SK-N-SH (cell line): ENCODE data around the gene HSBP1. TPM values are rescaled to one million over a fixed set of nuclear protein-coding genes. Genes with fewer than 3 reads are reported as not detected.

ENCODE experiments used
- CTCF ChIA-PET: fragments of 300-600, 350-600 bp; formaldehyde crosslinking; extraction: SDS; loops from one replicate; lab custom pipeline; 2021; lab: Yijun Ruan, JAX
- POLR2A ChIA-PET: fragments of 350-600 bp; sonication (Branson Sonifier 250); formaldehyde crosslinking; extraction: SDS; loops from one replicate; lab custom pipeline; 2020; ENCODE audit warnings: antibody characterized with exemption, inconsistent platforms; lab: Yijun Ruan, JAX
- DNase-seq: peaks from one replicate; pipeline ENCODE4 v3.0.0; 2012
- H2AFZ ChIP-seq: fragments of 200-600 bp; sonication (generic); 2 replicates; pipeline ENCODE4 v1.8.1; 2016; ENCODE audit warnings: antibody characterized with exemption, mild to moderate bottlenecking, low read depth
- H3F3A ChIP-seq: fragments of 200-600 bp; sonication (generic); replicated peaks from 2 replicates; pipeline ENCODE3; 2016; ENCODE audit warnings: antibody characterized with exemption, mild to moderate bottlenecking; ENCODE audit not compliant: insufficient read depth
- H3K27ac ChIP-seq, 2 experiments: fragments of 200-500 bp in 1 of 2; fragments of 200-600 bp in 1 of 2; sonication (Bioruptor generic) in 1 of 2; sonication (generic), shearing (Covaris generic) in 1 of 2; 2 replicates each; pipeline versions ENCODE4 v1.5.1 to v1.6.1; 2014 to 2016; ENCODE audit warnings: low read depth in 2 of 2, inconsistent platforms in 1 of 2, low read length in 1 of 2, mild to moderate bottlenecking in 1 of 2, mixed read lengths in 1 of 2
- H3K27me3 ChIP-seq: fragments of 200-600 bp; sonication (generic), shearing (Covaris generic); 2 replicates; pipeline ENCODE4 v1.6.1; 2016; ENCODE audit warnings: mixed run types; ENCODE audit not compliant: insufficient read depth
- H3K36me3 ChIP-seq, 2 experiments: fragments of 200-500 bp in 1 of 2; fragments of 200-600 bp in 1 of 2; sonication (Bioruptor generic) in 1 of 2; sonication (generic) in 1 of 2; replicated peaks in 1 of 2; 2 replicates each; pipeline versions ENCODE3 to v1.5.1; 2014 to 2016; ENCODE audit warnings: low read length in 1 of 2, mild to moderate bottlenecking in 1 of 2; ENCODE audit not compliant: insufficient read depth in 2 of 2, control insufficient read depth in 1 of 2
- H3K4me1 ChIP-seq, 2 experiments: fragments of 200-500 bp in 1 of 2; fragments of 200-600 bp in 1 of 2; sonication (Bioruptor generic) in 1 of 2; sonication (generic), shearing (Covaris generic) in 1 of 2; 2 replicates each; pipeline versions ENCODE4 v1.5.1 to v1.6.1; 2014 to 2016; ENCODE audit warnings: low read depth in 1 of 2, low read length in 1 of 2, mixed run types in 1 of 2; ENCODE audit not compliant: insufficient read depth in 2 of 2, control insufficient read depth in 1 of 2
- H3K4me2 ChIP-seq: fragments of 200-600 bp; sonication (generic), shearing (Covaris generic); 2 replicates; pipeline ENCODE4 v1.6.1; 2017; ENCODE audit warnings: mixed run types
- H3K4me3 ChIP-seq, 2 experiments: fragments of 200-500 bp in 1 of 2; fragments of 200-600 bp in 1 of 2; sonication (Bioruptor generic) in 1 of 2; sonication (generic), shearing (Covaris generic) in 1 of 2; 2 replicates each; pipeline versions ENCODE4 v1.5.1 to v1.8.1; 2014 to 2016; ENCODE audit warnings: low read depth in 2 of 2, inconsistent platforms in 1 of 2, low read length in 1 of 2, mild to moderate bottlenecking in 1 of 2, mixed read lengths in 1 of 2, moderate library complexity in 1 of 2
- H3K79me2 ChIP-seq: fragments of 200-600 bp; sonication (generic); 2 replicates; pipeline ENCODE4 v1.8.1; 2017; ENCODE audit warnings: mild to moderate bottlenecking; ENCODE audit not compliant: insufficient read depth
- H3K9ac ChIP-seq: fragments of 200-600 bp; sonication (generic); 2 replicates; pipeline ENCODE4 v1.6.1; 2017; ENCODE audit warnings: mixed run types
- H3K9me2 ChIP-seq: fragments of 200-600 bp; sonication (generic); 2 replicates; pipeline ENCODE4 v1.6.1; 2017; ENCODE audit warnings: mixed run types
- H3K9me3 ChIP-seq: fragments of 200-600 bp; sonication (generic); 2 replicates; pipeline ENCODE4 v1.6.1; 2017; ENCODE audit warnings: mixed run types, mild to moderate bottlenecking, moderate library complexity
- H4K20me1 ChIP-seq: fragments of 200-600 bp; sonication (generic); 2 replicates; pipeline ENCODE4 v1.6.1; 2017; ENCODE audit warnings: mild to moderate bottlenecking, mixed run types; ENCODE audit not compliant: insufficient read depth
- ELF1 ChIP-seq: IDR thresholded peaks from 2 replicates; pipeline ENCODE4 v1.4.0; 2012
- EZH2phosphoT487 ChIP-seq: fragments of 200-600 bp; sonication (generic); IDR thresholded peaks from 2 replicates; pipeline ENCODE4 v1.6.1; 2017; ENCODE audit warnings: low read depth, mixed run types, mild to moderate bottlenecking, antibody characterized with exemption, moderate library complexity, borderline replicate concordance
- FOSL2 ChIP-seq: IDR thresholded peaks from 2 replicates; pipeline ENCODE4 v1.4.0; 2012; ENCODE audit warnings: low read depth, mild to moderate bottlenecking, moderate library complexity, borderline replicate concordance
- FOXM1 ChIP-seq: IDR thresholded peaks from 2 replicates; pipeline ENCODE4 v1.4.0; 2012; ENCODE audit warnings: low read depth, mild to moderate bottlenecking
- GATA2 ChIP-seq: sonication (generic); formaldehyde crosslinking; IDR thresholded peaks from 2 replicates; pipeline ENCODE4 v1.5.0; 2020; ENCODE audit warnings: mild to moderate bottlenecking, missing genetic modification reagents
- IRF3 ChIP-seq: fragments of 150-350 bp; IDR thresholded peaks from 2 replicates; pipeline ENCODE4 v1.6.1; 2016; ENCODE audit warnings: mild to moderate bottlenecking, low read depth, low read length
- JUND ChIP-seq: IDR thresholded peaks from 2 replicates; pipeline ENCODE4 v1.4.0; 2012
- MXI1 ChIP-seq: IDR thresholded peaks from 2 replicates; pipeline ENCODE4 v1.6.1; 2012; ENCODE audit warnings: mild to moderate bottlenecking, low read depth, low read length, improper control_type of control experiment
- NFIC ChIP-seq: IDR thresholded peaks from 2 replicates; pipeline ENCODE4 v1.4.0; 2012; ENCODE audit warnings: borderline replicate concordance
- NRF1 ChIP-seq: IDR thresholded peaks from 2 replicates; pipeline ENCODE4 v1.6.1; 2012; ENCODE audit warnings: low read depth, mild to moderate bottlenecking, low read length
- POLR2AphosphoS5 ChIP-seq: IDR thresholded peaks from 2 replicates; pipeline ENCODE4 v1.6.1; 2012; ENCODE audit warnings: low read depth, low read length
- RAD21 ChIP-seq: IDR thresholded peaks from 2 replicates; pipeline ENCODE4 v1.6.1; 2012; ENCODE audit warnings: mild to moderate bottlenecking, low read length
- RCOR1 ChIP-seq: fragments of 150-350 bp; IDR thresholded peaks from 2 replicates; pipeline ENCODE4 v1.6.1; 2017; ENCODE audit warnings: antibody characterized with exemption, low read length
- REST ChIP-seq: IDR thresholded peaks from 2 replicates; pipeline ENCODE4 v1.6.1; 2012; ENCODE audit warnings: mild to moderate bottlenecking, low read depth, low read length, moderate library complexity
- RFX5 ChIP-seq: IDR thresholded peaks from 2 replicates; pipeline ENCODE4 v1.6.1; 2012; ENCODE audit warnings: mild to moderate bottlenecking, improper control_type of control experiment, low read length
- RXRA ChIP-seq: IDR thresholded peaks from 2 replicates; pipeline ENCODE4 v1.4.0; 2012; ENCODE audit warnings: low read depth, mild to moderate bottlenecking, borderline replicate concordance
- SMC3 ChIP-seq: IDR thresholded peaks from 2 replicates; pipeline ENCODE4 v1.6.1; 2012; ENCODE audit warnings: low read depth, low read length, improper control_type of control experiment
- TEAD4 ChIP-seq: IDR thresholded peaks from 2 replicates; pipeline ENCODE4 v1.4.0; 2012; ENCODE audit warnings: mild to moderate bottlenecking, borderline replicate concordance; ENCODE audit not compliant: insufficient read depth
- USF2 ChIP-seq: fragments of 150-350 bp; IDR thresholded peaks from 2 replicates; pipeline ENCODE4 v1.6.1; 2017; ENCODE audit warnings: antibody characterized with exemption, low read length, low read depth, borderline replicate concordance
- WGBS: methylation state at CpG from one replicate; pipeline ENCODE4 v1.1.6; 2017; ENCODE audit warnings: low lambda C conversion rate; 5-methylcytosine and 5-hydroxymethylcytosine counted together
- polyA plus RNA-seq, 3 experiments: library from polyadenylated mRNA; depleted of rRNA; stranded (reverse); fragments of >200 nt; gene quantifications; 2 replicates each; pipeline ENCODE4 v1.2.3, GENCODE V29; 2012
- TF ChIP-seq, protein P1 (sequence below): fragments of 200-600 bp; sonication (generic); IDR thresholded peaks from 2 replicates; pipeline ENCODE4 v1.6.1; 2017; ENCODE audit warnings: antibody characterized with exemption, mild to moderate bottlenecking, moderate library complexity
- TF ChIP-seq, protein P2 (sequence below): IDR thresholded peaks from 2 replicates; pipeline ENCODE4 v1.4.0; 2012; ENCODE audit warnings: low read depth, borderline replicate concordance

Gene HSBP1
- polyA plus RNA-seq, 1 of the 3 experiments (the other 2 are of a cell fraction): 177 TPM

DNA sequence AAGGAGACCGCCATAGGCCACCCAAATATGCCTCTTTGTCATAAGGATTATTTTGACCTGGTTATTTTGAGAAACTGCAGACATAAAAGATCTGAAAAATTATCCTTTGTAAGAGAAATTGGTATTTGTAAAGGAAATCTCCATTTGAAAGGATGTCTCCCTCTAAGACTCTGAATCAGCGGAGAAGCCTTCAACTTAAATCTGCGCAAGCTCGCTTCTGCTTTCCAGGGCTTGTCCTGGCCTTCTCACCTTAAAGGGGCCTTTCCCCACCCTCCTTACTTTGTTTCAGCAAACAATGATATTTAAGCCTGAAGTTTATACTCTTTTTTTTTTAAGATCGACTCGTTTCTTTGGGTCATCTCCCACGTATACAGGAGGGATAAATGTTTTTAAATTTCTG lies 34.5 kb downstream of the HSBP1 start (continued):
- TF ChIP-seq RFX5: no peak
- TF ChIP-seq POLR2AphosphoS5: no peak
- no peak for TF ChIP-seq RXRA
- no peak for TF ChIP-seq USF2
- TF ChIP-seq SMC3: no peak
- no peak for TF ChIP-seq ELF1
- TF ChIP-seq FOXM1: no peak

DNA sequence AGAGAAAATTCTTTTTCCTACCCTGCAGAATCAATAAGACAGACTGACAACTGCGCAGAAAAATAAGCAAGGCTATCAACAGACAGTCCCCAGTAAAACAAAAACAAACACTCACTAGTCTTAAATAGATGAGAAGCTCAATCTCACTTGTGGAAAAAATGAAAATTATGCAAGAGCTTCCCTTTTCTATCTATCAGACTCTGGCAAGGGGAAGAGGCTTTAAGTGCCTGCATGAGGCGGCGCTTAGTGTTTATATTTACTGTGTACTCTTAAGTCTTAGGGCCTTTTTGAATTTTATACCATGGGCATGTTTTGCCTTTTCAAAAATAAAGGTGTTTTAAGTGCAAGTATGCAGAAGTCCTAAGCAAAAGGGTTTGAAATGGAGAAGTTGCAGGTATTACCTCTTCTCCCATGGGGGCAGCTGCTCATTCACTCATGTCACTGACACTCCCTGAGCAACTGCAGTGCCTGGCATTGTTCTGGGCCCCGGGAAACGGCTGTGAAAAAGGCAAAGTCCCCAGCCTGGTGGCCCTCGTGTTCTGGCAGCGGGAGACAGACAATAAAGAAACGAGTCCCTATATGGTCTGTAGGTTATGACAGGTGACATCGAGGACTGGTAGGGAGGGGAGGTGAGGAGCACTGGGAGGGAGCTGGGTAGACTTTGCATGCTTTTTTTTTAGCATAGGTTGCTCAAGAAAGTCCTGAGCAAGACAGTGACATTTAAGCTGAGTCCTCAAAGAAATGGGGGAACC lies 35.2 kb downstream of the HSBP1 start:
- TF ChIP-seq MXI1 (no peak), RCOR1 (no peak), SMC3 (no peak), GATA2 (CRISPR knock-in tag) (no peak), JUND (no peak), RXRA (no peak), NRF1 (no peak), IRF3 (no peak), USF2 (no peak), FOSL2 (no peak), REST (no peak), NFIC (no peak), FOXM1 (no peak), EZH2phosphoT487 (no peak), TEAD4 (no peak), RFX5 (no peak), RAD21 (no peak)
- TF ChIP-seq, protein P1, sequence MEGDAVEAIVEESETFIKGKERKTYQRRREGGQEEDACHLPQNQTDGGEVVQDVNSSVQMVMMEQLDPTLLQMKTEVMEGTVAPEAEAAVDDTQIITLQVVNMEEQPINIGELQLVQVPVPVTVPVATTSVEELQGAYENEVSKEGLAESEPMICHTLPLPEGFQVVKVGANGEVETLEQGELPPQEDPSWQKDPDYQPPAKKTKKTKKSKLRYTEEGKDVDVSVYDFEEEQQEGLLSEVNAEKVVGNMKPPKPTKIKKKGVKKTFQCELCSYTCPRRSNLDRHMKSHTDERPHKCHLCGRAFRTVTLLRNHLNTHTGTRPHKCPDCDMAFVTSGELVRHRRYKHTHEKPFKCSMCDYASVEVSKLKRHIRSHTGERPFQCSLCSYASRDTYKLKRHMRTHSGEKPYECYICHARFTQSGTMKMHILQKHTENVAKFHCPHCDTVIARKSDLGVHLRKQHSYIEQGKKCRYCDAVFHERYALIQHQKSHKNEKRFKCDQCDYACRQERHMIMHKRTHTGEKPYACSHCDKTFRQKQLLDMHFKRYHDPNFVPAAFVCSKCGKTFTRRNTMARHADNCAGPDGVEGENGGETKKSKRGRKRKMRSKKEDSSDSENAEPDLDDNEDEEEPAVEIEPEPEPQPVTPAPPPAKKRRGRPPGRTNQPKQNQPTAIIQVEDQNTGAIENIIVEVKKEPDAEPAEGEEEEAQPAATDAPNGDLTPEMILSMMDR: no peak
- TF ChIP-seq, protein P2, sequence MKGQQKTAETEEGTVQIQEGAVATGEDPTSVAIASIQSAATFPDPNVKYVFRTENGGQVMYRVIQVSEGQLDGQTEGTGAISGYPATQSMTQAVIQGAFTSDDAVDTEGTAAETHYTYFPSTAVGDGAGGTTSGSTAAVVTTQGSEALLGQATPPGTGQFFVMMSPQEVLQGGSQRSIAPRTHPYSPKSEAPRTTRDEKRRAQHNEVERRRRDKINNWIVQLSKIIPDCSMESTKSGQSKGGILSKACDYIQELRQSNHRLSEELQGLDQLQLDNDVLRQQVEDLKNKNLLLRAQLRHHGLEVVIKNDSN: no peak
- no peak overlapping the region for H3K4me3 ChIP-seq
- no peaks in the 10 kb centered on the region for H4K20me1 ChIP-seq
- CTCF ChIA-PET: interaction anchor here (1.2 kb wide), 1 partner anchor 16 kb away, joined by 5 read pairs; no protein-coding TSS in a partner anchor
- POLR2A ChIA-PET: no interaction called here
- H3K9me2 ChIP-seq: no peaks in the 10 kb centered on the region
- H3K4me2 ChIP-seq: no peak overlapping the region
- no peak overlapping the region for H3K9ac ChIP-seq
- no peak for DNase-seq
- no peaks in the 10 kb centered on the region for H3K36me3 ChIP-seq
- no peak overlapping the region for H3K27ac ChIP-seq
- 57% methylated on average over 9 of the region's 9 CpGs for WGBS
- no peaks in the 10 kb centered on the region for H3K9me3 ChIP-seq
- H3K4me1 ChIP-seq: no peaks in the 10 kb centered on the region; a peak in 2 of 4 replicates
- no peaks in the 10 kb centered on the region for H3K79me2 ChIP-seq
- no peaks in the 10 kb centered on the region for H3F3A ChIP-seq
- H2AFZ ChIP-seq: no peak overlapping the region
- no peaks in the 10 kb centered on the region; the same call in 1 of the 2 replicates for H3K27me3 ChIP-seq
